Stimulated activated CD4-positive, alpha-beta T cell treated with anti-CD3 and anti-CD28 coated beads, TNF-alpha, amount 100 ng/mL, for 24 hours (primary cell): ENCODE measurements around the gene TOR1A.

Experiments
- DNase-seq, 3 experiments: peaks; one replicate each; pipeline ENCODE4 v3.0.0-alpha.2; 2020; ENCODE audit warnings: low read depth in 3 of 3

TOR1A gene, protein sequence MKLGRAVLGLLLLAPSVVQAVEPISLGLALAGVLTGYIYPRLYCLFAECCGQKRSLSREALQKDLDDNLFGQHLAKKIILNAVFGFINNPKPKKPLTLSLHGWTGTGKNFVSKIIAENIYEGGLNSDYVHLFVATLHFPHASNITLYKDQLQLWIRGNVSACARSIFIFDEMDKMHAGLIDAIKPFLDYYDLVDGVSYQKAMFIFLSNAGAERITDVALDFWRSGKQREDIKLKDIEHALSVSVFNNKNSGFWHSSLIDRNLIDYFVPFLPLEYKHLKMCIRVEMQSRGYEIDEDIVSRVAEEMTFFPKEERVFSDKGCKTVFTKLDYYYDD

DNA sequence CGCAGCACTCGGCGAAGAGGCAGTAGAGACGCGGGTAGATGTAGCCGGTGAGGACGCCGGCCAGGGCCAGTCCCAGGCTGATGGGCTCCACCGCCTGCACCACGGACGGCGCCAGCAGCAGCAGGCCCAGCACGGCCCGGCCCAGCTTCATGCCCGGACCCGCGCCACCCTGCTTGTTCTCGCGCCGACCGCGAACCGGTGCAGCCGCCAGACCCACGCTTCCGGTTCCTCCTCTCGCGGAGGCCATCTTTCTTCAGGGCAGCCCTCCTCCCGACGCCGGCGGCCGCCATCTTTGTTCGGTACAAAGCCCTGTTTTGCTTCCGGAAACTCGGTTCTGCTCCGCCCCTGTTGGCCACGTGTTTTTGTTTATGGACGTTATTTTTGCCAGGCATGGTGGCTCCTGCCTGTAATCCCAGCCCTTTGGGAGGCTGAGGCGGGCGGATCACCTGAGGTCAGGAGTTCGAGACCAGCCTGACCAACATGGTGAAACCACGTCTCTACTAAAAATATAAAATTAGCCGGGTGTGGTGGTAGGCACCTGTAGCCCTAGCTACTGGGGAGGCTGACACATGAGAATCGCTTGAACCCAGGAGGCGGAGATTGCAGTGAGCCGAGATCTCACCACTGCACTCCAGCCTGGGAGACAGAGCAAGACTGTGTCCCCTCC, at the start of gene TOR1A:
TOR1A (minus strand) TSS at position 202 of the 667 bp plus-strand sequence; CDS start at position 151, 51 bp downstream.
- DNase-seq, result peak; percentile 84 to 91 (median 88)

GRCh38 chr9:129871046-129871445, 47.1 kb upstream of the TOR1A start:
- no peak for DNase-seq

DNA sequence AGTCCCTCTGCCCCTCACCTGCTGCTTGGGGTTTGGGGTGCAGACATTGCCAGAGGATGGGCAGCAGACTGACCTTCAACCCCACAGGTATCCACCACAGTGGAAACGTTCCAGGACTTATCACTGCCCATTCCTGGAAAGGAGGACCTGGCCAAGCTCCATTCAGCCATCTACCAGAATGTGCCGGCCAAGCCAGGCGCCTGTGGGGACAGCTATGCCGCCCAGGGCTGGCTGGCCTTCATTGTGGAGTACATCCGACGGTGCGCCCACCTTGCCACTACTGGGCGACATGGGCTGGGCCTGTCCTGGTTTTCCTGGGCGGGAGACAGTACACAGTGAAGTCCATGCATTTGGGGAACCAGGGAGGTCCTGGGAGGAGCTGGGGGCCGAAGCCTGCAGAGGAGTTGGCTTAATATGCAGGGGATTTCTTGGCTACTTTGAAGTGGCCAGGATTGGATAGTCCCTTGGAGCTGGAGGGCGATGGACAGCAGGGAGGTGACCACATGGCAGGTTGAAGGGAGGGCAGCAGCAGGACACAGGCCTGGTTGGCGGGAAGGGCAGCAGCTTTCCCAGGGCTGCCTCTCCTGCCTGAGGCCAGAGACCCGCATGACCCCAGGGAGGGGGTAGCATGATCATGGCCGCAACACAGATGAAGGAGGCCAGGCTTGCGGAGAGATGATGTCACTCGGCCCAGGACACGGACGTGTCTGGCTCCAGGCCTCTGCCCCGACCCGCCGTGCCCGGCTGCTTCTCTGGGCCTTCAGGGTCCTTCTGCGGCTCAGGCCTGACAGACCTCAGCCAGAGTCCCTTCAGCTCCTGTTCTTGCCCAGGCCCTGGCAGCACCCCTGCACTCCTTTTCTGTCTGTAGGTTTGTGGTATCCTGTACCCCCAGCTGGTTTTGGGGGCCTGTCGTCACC, 45.9 kb upstream of the TOR1A start:
- no peak for DNase-seq

- DNase-seq, result peak; percentile 64 to 82 (median 71)
These were observed 45.0 kb upstream of the TOR1A start for GRCh38 chr9:129868872-129869486.

DNA sequence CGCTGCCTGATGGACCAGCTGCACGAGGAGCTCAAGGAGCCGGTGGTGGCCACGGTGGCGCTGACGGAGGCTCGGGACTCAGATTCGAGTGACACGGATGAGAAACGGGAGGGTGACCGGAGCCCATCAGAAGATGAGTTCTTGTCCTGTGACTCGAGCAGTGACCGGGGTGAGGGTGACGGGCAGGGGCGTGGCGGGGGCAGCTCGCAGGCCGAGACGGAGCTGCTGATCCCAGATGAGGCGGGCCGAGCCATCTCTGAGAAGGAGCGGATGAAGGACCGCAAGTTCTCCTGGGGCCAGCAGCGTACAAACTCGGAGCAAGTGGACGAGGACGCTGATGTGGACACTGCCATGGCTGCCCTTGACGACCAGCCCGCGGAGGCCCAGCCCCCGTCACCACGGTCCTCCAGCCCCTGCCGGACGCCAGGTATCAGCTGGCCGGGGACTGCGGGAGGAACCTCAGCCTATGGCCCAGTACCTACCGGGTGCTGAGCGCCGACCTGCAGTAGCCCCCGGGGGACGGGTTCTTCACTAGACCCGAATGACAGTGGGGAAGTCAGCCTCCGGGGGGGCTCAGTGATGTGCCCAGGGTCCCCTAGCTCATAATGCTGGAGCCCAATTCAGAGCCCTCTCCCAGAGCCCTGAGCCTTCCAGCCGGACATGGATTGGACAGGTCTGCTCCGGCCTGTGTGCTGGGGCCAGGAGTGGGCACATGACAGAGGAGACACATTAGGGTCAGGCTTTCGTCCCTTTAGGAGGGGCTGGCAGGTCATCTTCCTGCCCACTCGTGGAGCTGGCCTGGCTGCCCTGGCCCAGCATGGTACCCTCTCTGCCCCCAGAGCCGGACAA, 44.3 kb upstream of the TOR1A start:
- no peak for DNase-seq

DNA sequence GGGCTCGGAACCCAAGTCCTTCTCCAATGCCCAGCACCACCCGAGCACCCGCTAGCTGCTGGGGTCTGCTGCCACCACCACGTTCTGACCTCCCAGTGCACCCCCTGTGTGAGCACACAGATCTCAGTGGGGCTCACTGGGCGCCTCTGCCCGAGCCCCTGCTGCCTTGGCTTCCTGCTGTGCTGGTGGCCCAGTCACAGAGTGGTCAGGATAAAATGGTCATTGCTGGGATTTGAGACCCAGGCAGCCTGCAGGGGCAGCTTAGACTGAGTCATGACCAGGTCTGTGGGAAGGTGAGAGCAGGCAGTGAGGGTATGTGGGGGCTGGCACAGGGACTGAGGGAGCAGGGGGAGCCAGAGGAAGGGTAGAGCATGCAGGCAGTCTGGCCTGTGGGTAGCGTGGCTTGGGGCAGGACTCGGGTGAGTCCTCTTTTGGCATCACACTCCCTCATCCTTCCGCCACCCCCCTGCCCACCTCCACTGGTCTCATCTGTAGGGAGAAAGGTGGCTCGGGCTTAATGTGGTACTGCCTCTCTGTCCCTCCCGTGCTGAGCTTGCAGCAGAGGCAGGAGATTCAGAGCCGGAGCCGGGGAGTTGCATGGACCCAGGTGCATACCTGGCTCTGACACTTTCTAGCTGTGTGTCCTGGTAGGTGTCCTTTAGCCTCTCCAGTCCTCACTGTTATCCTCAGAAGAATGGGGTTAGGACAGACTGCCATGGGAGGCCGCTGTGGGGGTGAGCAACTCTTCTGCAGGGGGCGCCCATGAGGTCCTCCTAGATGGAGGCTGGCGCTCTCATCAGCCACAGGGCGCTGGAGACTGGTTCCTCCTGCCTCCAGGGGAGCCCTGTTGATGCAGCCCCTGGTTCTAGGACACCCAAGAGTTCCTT, 43.4 kb upstream of the TOR1A start:
- peak in 1 of 3 experiments; percentile 29 for DNase-seq

DNA sequence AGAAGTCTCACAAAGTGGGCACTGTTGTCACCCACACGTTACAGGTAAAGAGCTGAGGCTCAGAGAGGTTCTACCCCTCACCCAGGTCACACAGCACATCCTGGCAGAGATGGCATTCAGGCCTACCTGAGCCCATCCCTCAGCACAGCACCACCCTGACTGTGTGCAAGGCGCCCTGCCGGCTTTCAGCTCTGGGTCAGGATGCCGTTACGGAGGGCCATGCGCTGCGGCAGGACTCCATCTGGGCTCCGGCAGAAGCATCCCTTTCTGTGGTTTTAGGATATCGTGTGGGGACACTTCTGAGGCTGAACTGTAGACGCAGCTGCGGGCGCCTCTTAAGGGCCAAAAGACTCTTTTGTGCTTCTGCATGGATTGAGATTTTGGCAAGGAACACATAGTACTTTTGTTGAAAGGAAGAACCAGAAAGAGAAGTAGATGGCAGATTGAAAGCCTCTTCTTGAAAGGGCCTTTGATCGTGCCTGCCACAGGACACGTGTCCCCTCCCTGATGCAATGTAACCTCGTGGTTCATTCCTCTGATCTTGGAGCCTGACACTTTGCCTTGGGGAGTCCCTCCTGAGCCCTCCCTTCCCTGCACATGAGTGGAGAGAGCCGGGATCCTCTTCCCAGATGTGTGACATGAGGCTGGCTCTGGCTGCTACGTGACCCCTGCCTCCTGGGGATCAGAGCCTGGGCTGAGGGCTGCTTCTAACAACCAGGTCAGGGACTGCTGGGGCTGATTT, 42.6 kb upstream of the TOR1A start:
- no peak for DNase-seq

GRCh38 chr9:129865668-129866320, 41.9 kb upstream of the TOR1A start:
- no peak for DNase-seq

- no peak for DNase-seq
These were observed 41.2 kb upstream of the TOR1A start for GRCh38 chr9:129864991-129865647.

DNA sequence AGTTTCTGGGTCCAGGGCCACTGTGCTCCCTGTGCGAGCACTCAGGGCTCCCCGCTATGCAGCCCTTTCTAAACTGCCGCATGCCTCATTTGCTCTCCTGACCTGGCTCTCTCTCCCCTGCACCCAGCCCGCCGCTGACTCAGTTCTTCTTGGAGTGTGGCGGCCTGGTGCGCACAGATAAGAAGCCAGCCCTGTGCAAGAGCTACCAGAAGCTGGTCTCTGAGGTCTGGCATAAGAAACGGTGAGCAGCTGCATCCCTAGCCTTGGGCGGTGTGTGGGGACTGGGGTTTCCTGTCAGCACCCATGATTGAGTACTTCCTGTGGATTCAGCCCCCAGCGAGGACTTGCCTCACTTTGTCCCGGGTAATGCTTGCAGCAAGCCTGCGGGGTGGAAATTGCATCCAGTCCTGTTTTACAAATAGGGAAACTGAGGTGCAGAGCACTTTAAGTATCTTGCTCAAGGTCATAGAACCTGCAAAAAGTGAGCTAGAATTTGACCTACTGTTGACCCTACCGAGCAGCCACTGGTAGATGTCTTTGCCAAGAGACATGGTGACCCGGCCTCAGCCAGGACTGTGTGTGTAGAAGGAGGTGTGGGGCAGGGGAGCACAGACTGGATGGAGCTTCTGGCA, 39.2 kb upstream of the TOR1A start:
- peak in 1 of 3 experiments; percentile 69 for DNase-seq

DNA sequence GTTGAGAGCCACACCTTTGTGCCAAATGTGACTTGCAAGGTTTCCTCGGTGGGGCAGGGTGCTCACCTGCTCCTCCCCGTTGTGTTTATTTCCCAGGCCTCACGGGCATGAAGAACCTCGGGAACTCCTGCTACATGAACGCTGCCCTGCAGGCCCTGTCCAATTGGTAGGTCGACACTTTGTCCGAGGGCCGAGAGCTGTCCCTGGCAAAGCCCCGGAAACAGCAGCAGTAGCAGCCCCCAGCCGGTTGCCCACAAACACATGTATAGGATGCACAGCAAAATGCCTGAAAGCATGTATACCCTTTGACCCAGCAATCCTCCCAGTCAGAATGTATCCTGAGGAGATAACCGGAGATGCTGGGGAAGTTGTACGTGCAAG, 37.5 kb upstream of the TOR1A start:
- DNase-seq, result no peak

DNA sequence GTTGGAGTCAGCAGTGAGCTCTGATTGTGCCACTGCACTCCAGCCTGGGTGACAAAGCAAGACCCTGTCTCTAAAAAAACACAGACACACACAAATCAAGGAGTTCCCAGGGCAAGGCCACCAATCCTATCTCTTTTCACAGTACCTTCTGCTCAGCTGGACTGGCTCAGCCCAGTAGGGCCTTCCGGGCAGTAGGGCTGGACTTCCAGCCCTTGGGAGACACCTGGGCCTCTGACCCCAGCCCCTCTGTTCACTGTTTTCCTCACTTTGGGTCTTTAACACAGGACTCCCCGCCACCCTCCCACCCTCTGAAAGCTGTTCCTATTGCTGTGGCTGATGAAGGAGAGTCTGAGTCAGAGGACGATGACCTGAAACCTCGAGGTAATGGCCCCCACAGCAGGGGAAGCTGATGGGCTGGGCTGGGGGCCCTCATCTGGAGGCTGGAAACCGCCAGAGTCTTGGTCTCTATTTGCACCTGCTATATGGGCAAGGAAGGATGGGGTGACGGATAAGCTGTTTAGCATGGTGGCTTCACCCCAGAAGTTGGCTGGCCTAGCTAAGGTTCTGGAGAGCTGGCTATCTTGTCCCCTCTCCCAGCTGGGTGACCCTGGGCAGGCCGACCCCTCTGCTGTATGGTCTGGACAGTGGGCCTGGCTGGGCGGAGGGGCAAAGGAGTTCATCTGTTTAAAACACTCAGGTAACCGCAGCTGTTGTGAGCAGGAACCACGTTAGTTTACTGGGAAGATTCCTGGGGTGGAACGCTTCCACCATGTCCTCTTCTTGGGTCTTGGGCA, 36.9 kb upstream of the TOR1A start:
- DNase-seq, result peak in 1 of 3 experiments; percentile 48

- no peak for DNase-seq
These were observed 34.4 kb upstream of the TOR1A start for GRCh38 chr9:129858167-129858962.

DNA sequence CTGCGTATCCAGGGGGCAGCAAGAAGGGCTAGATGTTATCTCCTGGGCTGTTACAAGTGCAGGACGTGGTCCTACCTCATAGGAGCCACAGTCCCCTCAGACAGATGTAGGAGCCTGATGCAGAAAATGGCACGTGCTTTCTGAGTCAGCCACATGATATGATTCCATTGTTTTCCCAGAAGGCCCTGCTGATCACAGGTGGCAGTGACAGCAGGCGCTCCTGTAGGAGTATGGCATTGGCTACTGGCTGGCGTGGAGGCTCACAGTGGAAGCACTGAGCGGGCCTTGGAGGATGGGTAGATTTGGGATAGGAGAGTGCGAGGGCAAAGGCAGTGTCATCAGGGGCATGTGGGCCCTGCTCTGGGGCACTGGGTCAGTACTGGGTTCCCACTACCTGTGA, 33.3 kb upstream of the TOR1A start:
- DNase-seq, result no peak

DNA sequence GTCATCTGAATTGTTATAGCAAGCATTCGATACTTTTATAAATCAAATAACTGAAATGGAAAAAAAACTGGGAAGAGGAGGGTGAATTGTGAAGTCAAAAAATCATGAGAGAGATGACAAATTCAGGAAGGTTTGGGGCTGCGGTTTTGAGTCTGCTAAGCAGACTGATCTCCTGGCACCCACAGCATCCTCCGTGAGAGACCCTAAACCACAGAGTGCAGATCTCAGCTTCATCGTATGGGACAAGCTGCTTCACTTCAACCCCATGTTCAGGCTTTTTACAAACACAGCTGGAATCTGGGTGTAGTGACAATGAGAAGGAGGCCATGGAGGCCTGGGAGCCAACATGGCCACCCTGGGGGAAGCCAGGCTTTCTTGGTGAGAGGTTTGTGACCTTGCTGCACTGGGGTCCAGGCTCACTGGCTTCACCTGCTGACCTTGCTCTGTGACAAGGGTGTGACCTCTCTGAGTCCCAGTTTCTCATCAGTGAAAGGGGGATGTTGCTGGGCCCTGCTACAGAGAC, 30.7 kb upstream of the TOR1A start:
- DNase-seq, result no peak

DNA sequence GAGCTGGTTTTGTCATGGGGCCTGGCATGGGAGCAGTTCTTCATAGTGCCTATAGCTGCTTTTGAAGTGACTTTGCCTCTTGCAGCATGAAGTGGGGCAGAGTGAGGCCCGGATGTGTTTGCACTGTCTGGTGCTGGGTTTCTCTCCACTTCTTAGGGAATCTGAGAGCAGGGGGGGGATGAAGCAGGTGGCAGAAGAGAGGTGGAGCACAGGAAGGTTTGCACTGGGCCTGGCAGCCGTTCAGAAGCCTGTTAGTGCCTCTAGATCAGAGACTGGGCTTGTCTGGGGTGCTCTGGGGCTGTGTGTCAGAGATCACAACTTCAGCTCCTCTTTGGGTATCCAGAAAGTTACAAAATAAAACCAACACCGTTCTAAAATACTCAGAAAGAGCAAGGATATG, 29.7 kb upstream of the TOR1A start:
- DNase-seq, result no peak
